GM15510 (cell line): ENCODE data around the gene ZDHHC20.

Experiments
- POLR2A ChIP-seq: IDR thresholded peaks from 3 replicates; pipeline ENCODE4 v1.6.1; 2011; ENCODE audit warnings: borderline replicate concordance; ENCODE audit not compliant: insufficient read length; ENCODE audit errors: extremely low read depth

The ZDHHC20 gene

DNA sequence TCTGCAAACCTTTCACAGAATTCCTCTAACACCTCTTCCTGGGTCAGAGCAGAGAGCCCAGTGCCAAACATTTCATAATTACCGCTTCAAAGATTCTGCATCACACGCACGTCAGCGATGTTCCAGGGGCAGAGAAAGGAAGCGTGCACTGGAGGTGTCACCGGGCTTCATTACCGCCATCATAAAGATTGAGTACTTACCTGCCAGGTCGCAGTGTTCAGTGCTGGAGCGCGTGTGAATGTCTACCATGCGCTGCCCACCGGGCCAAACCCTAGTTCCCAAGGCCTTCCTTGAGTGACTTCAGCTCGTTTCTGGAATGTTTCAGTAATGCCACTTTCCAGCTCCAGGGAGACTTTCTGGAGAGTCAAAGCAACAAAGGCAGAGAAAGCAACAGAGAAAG lies 104.4 kb downstream of the ZDHHC20 start:
- no peak for TF ChIP-seq POLR2A

DNA sequence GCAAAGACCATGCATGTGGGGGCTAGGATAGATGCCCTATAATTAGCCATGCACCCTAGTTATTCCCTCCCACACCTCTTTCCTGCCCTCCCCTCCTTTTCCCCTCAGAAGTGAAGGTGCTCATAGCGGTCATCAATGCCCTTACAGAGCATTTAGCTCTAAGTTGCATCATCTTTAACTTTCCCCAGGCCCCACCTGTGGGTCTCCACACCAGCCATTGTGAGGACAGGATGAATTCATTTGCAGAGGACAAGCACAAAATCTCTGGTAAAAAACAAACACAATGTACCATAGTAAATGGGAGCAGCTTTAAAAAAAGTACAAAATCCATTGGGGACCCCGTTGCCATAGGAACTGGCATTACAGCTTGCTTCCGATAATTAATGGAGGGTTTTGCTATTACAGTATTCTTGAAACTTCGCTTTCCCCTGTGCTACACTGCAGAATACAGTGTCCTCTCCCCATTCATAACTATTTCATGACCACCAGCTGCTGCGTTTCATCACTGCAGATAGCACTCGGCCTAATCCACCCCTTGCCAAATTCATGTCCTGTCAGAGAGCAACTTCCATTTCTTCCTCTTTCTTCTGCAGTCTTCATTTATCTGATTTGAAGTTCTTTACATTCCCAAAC lies 110.5 kb downstream of the ZDHHC20 start:
- TF ChIP-seq POLR2A: no peak

DNA sequence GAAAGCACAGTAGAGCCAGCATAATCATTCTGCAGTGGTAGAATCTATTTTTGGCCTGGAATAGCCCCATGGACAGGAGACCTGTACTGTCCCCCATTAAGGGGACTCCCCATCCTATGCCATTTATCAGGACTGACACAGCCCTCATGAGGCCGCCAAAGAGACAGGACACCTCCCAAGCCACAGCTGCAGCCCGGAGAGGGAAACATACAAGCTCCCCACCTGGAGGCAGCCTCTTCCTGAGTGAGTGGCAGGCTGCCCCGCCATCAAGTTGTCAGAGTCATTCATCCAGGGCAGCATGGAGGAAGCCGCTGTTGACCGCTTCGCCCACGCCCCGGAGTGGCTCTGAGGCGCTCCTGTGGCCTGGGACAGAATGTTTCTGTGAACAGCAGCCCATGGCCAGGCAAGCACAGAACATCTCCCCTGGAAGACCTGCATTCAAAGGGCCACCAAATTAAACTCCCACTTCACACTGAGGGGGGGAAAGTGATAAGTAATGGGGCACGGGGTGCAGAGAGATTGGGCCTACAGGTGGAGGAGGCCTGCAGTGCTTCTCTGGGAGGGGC lies 111.3 kb downstream of the ZDHHC20 start:
- no peak for TF ChIP-seq POLR2A

DNA sequence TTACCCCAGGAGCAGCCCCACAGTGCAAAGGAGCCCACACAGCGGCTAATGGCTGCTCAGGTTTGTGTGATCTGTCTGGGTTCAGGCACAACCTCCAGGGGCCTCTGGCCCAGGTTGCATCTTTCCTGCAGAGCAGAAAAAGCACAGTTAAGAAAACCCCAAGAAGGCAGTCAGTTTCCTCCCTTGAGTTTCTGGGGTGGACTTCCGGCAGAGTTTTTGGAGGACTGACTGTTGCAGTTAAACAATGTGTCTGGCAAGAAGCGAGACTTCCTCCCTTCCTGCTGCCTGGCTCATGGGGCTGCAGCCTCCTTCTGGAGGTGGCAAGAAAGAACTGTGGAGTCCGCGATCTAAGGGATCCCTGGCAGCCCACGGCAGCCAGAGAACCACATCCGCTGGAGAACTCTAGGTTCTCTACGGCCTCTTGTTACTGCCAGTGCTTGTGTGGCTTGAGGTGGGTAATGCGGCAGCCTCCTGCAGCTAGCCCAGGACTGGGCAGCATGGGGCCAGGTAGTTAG lies 114.4 kb downstream of the ZDHHC20 start:
- TF ChIP-seq POLR2A: peak; percentile 28

DNA sequence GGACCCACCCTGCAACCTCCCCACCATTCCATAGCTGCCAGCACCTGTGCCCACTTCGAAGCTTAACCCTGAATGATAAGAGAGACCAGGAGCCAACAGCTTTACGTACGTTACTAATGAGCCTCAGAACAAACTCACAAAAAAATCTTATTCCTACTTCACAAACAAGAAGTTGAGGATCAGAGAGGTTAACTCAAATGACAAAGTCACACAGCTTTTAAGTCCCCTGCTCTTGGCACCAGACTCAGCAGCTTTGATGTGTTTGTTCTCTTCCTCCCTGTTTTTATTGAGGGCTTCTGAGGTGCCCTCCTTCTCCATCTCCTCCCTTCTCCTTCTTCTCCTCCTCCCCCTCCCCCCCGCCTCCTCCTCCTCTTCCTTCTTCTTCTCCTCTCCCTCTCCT lies 115.4 kb downstream of the ZDHHC20 start:
- no peak for TF ChIP-seq POLR2A

DNA sequence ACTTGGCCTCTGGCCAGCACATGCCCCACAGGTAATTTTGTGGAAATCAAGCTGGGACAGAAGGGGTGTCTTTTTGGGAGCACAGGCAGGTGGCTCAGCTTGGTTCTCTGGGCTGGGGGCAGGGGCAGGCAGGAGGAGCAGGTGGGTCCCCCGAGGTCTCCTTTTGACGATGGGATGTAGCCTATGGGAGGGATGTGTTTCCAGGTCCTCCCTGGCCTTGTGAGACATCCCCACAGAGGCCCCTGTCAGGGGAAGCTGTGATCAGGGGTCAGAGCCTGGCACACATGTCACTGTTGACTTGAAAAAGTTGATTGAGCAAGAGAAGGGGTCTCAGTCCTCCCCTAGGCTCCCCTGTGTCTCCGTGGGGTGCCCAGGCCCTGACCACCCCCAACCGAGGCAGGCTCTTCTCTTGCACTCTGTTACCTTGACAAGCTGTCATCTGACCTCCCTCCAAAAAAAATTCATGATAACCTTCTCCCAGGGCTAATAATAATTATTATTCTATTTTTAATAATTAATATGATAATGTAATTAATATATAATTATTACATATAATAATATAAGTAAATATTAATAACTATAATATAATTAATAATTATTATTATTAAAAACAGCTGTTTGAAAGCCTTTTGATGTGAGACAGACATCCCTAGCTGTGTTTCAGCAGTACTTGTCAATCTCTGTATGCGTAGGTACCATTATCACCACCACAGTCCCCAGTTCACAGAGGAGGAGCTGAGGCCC lies 116.2 kb downstream of the ZDHHC20 start:
- TF ChIP-seq POLR2A: no peak

DNA sequence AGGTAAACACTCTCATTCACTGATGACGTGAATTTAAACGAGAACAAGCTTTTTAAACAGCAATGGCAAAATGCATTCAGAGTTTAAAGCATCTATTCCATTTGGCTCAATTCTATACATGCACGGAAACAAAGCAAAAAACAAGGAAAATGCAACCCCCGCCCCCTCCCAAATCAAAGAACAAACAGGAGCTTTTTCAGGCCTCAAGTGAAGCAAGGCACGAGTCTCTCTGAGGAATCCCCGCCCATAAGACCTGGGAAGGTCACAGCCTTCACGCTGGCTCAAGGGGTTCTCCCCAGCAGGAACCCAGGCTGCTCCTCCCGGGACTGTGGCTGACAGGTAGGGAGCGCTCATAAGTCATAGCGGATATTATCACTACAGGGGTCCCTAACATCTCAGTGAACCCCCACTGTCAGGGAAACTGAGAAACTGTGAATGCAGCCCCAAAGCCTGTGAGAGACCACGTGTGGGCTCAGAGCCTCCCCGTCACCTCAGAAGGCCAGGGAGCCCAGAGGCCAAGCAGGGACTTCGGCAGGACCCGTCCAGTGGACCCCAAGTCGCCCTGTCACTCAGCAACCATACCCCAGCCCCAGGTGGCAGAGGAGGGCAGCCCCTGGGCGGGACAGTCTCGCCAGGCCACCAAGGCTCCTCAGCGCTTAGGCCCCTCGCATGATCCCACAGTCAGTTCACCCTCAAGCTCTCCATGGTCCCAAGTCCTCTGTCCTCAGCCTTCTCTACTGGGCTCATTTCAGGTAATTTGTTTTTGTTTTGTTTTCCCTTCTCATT lies 117.3 kb downstream of the ZDHHC20 start:
- no peak for TF ChIP-seq POLR2A

DNA sequence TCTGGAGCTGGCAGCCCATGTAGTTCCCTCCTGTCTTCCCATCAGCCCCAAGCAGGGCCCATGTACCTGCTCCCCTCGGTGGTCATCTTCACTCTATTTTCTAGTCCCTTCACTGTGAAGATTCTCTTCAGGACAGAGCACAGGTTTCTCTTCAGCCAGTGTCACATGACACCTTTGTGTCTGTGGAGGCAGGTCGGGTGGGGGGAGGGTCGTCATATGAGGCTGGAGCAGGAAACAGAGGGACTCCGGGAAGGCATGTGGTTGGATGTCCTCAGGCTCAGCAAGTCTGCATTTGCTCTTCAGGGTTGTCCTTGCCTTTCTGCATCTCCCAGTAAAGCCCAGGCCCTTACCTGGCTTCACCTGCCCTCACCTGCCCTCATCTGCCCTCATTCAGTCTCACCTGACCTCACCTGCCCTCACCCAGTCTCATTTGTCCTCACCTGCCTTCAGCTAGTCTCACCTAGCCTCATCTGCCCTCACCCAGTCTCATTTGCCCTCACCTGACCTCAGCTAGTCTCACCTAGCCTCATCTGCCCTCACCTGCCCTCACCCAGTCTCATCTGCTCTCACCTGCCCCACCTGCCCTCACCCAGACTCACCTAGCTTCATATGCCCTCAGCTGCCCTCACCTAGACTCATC lies 120.3 kb downstream of the ZDHHC20 start:
- no peak for TF ChIP-seq POLR2A

DNA sequence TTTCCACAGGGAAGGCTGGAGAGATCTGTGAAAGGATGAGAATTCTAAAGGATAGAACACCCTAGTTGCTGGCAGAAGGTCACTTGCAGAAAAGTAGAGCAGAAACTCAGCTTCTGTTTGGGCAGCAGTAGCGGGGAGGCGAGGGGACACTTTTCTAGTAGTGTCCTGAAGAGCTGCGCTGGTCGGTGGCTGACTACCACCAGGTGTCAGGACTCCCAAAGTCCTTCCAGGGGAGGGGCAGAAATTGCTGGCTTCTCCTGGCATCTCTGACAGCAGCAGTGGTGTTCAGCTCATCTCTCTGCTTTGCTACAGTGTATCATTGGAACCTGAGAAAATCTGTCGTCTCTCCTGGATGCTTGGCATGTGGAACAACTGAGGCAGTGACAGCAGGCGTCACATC lies 120.9 kb downstream of the ZDHHC20 start:
- TF ChIP-seq POLR2A: no peak

DNA sequence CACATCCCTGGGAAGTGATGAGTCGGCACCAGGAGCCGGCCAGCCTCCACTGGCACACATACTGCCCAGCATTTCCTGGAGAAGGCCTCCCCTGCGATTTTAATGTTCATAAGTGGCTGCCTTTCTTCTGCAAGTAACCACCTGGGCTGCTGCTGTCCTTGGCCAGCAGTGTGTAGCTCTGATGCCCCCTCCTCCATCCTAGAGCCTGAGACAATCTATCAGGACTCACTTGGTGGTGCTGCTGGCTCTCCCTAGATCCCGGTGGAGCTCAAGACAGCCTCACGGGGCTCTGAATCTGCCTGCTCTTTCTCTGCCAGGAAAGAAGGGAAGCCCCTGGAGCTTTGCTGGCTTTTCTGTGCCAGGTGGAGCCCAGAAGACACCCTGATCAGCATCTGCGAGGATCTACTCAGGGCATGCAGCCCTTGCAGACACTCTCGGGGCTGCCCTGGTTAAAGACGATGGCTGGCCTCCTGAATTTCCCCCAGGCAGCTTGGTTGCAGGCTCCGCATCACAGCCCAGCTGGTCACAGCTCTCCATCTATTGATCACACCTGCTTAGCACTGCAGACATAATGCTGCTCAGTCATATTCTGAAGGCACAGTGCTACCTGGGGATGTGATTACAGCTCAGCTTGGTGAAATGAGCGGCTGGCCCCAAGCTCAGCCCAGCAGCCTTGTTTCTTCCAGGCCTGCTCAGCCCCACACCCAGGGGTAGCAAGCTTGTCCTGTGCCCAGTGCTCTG lies 122.3 kb downstream of the ZDHHC20 start:
- TF ChIP-seq POLR2A: no peak

DNA sequence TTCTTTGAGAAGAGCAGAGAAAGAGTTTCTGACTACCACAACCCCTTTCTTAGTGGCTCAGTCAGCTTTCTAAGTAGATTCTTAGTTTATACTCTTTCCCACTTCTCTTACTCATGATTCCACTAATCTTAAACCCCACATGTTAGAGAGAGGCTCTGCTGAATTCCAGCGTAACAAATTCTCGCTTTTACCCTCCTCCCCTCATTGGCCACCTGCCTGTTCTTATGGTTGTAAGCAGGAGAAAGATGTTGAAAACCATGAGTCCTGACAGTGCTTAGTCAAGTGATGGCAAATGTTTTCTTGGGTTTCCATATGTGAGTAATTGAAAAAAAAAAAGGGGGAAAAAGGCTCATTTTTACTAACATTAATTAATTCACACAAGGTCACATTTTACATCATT lies 125.9 kb downstream of the ZDHHC20 start:
- TF ChIP-seq POLR2A: no peak

DNA sequence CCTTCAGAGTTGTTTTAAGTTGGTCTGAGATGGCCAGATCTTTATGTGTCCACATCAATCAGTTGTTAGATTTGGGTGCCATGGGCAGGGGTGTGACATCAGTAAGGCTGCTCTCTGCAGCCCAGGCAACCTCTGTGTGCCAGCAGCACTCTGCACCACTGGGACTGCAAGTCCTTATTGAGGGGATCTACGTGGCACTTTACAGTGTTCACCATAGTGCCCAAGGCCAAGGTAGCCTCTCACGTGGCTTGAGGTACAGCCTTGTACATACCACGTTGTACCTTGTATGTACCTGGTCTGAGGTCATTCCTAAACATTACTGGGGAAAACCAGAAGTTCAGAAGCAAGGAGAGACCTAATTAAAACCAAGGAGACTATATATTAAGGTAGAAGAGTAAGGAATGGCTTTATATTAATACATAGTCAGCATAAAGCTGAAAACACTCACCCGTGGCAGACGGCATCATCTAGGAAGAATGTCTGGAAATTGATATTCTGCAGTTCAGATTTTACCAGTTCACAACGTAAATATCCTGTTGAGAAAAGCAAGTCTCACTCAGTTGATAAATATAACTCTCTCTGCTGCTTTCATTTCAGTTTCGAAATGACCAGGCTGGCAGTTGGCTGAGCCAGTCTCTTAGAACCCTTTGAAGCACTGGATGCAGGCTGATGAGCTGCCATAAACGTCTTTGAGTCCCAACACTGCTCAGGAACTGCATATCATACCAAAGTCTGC lies 128.8 kb downstream of the ZDHHC20 start:
- TF ChIP-seq POLR2A: no peak

DNA sequence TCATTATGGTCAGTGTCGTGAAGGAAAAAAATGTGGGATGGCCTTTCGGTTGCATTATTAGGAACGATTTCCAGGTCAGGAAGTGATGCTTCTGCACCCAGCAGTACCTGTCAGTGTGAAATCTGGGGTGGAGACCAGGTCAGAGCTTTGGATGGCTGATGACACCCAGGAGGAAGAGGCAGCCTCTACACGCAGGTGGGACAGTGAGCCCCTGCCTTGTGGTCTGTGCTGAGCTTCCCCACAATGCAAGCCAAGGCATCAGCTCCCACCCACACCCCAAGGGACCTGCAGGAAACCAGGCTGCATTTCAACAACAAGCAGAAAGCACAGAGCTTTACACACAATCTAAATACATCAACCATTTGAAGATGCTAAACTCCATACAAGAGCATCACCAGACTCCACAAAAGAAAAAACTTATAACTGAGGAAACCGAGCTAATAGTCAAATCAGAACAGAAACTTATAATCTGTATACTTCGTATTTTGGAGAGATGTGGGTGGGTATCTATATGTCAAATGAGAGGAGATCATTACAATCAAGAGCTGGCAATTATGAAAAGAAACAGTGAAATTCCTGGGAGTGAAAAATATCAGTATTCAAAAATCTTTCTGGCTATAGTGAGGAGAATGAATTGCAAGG lies 130.1 kb downstream of the ZDHHC20 start:
- TF ChIP-seq POLR2A: no peak

DNA sequence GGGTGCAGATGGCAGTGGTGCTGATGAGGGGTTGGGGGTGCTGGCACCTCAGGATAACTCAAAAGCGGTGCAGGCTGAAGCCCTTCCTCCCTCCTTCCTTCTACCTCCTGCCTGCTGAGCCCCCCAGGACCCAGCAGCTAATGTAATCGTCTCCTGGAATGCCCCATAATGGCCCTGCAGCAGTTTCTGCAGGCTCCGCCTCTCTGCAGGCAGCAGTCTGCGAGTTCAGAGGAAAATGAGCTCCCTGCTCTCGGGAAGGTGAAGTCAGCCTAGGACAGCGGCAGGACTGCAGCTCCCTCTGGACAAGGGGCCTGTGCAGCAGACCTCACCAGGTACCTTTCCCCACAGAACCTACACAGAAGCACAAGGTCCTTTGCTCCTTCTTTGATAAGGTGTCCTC lies 130.9 kb downstream of the ZDHHC20 start:
- TF ChIP-seq POLR2A: no peak
